Stimulated activated effector memory CD8-positive, alpha-beta T cell treated with anti-CD3 and anti-CD28 coated beads, Interleukin-12 subunit alpha, Interleukin-12 subunit beta, amount 100 ng/mL, for 72 hours (primary cell): Measurements from ENCODE around the gene TNS1.

Experiments
- ATAC-seq: fragments of 150-1000 bp; cut with Tn5 transposase; 2 replicates; pipeline ENCODE4 v1.10.0; 2021
- DNase-seq, 2 donors: peaks; one replicate each; pipeline ENCODE4 v3.0.0; 2021 to 2022; ENCODE audit warnings: low spot score in 2 of 2
- H3K27ac Mint-ChIP-seq: one replicate; pipeline ENCODE4 v1.8.0; 2022; ENCODE audit warnings: mild to moderate bottlenecking, mixed read lengths
- H3K36me3 Mint-ChIP-seq: one replicate; pipeline ENCODE4 v1.8.0; 2022; ENCODE audit warnings: mild to moderate bottlenecking, mixed read lengths
- H3K4me1 Mint-ChIP-seq: one replicate; pipeline ENCODE4 v1.8.0; 2022; ENCODE audit warnings: mixed read lengths
- H3K4me3 Mint-ChIP-seq: one replicate; pipeline ENCODE4 v1.8.0; 2022; ENCODE audit warnings: mild to moderate bottlenecking, mixed read lengths
- H3K9me3 Mint-ChIP-seq: one replicate; pipeline ENCODE4 v1.8.0; 2022; ENCODE audit warnings: mixed read lengths

Gene TNS1

GRCh38 chr2:217912098-217913024, 90.4 kb downstream of the TNS1 start:
- H3K36me3 Mint-ChIP-seq = no peaks in the 10 kb centered on the region

GRCh38 chr2:217911283-217912097, 91.3 kb downstream of the TNS1 start:
- ATAC-seq (peak; percentile 5), DNase-seq (no peak)
- no peaks in the 10 kb centered on the region for H3K4me1 Mint-ChIP-seq
- H3K9me3 Mint-ChIP-seq = no peaks in the 10 kb centered on the region
- no peaks in the 10 kb centered on the region for H3K36me3 Mint-ChIP-seq
- H3K4me3 Mint-ChIP-seq = no peak overlapping the region
- no peak overlapping the region for H3K27ac Mint-ChIP-seq

More at GRCh38 chr2:217912098-217913024, 90.4 kb downstream of the TNS1 start:
- Mint-ChIP-seq H3K27ac (no peak overlapping the region), H3K4me3 (no peak overlapping the region), H3K9me3 (no peaks in the 10 kb centered on the region), H3K4me1 (no peaks in the 10 kb centered on the region)
- ATAC-seq (no peak), DNase-seq (no peak)

- no peak overlapping the region for H3K27ac Mint-ChIP-seq
- ATAC-seq = no peak
- no peak for DNase-seq
- no peaks in the 10 kb centered on the region for H3K36me3 Mint-ChIP-seq
- no peaks in the 10 kb centered on the region for H3K9me3 Mint-ChIP-seq
- H3K4me1 Mint-ChIP-seq = no peaks in the 10 kb centered on the region
- no peak overlapping the region for H3K4me3 Mint-ChIP-seq
These were observed 92.0 kb downstream of the TNS1 start for GRCh38 chr2:217910875-217911212.

- Mint-ChIP-seq H3K9me3 (no peaks in the 10 kb centered on the region), H3K4me3 (no peak overlapping the region), H3K4me1 (no peaks in the 10 kb centered on the region), H3K36me3 (no peaks in the 10 kb centered on the region), H3K27ac (no peak overlapping the region)
- DNase-seq (no peak), ATAC-seq (no peak)
These were observed 93.5 kb downstream of the TNS1 start for GRCh38 chr2:217909156-217909820.

GRCh38 chr2:217908544-217908943, 94.3 kb downstream of the TNS1 start:
- ATAC-seq (no peak), DNase-seq (no peak)
- Mint-ChIP-seq H3K27ac (no peak overlapping the region), H3K36me3 (no peaks in the 10 kb centered on the region), H3K4me1 (peaks cover 2% of the 10 kb centered on the region), H3K9me3 (no peaks in the 10 kb centered on the region), H3K4me3 (no peak overlapping the region)

- H3K27ac Mint-ChIP-seq = no peak overlapping the region
- H3K9me3 Mint-ChIP-seq = no peaks in the 10 kb centered on the region
- no peak overlapping the region for H3K4me3 Mint-ChIP-seq
- ATAC-seq = no peak
- no peaks in the 10 kb centered on the region for H3K36me3 Mint-ChIP-seq
- peaks cover 6% of the 10 kb centered on the region for H3K4me1 Mint-ChIP-seq
- no peak for DNase-seq
These were observed 95.5 kb downstream of the TNS1 start for GRCh38 chr2:217907266-217907665.

GRCh38 chr2:217906798-217907197, 96.0 kb downstream of the TNS1 start:
- peaks cover 6% of the 10 kb centered on the region for H3K4me1 Mint-ChIP-seq

GRCh38 chr2:217905896-217906295, 96.9 kb downstream of the TNS1 start:
- DNase-seq = no peak
- Mint-ChIP-seq H3K27ac (no peak overlapping the region), H3K4me1 (peaks cover 6% of the 10 kb centered on the region), H3K9me3 (no peaks in the 10 kb centered on the region), H3K4me3 (no peak overlapping the region), H3K36me3 (no peaks in the 10 kb centered on the region)
- ATAC-seq = no peak

More at GRCh38 chr2:217906798-217907197, 96.0 kb downstream of the TNS1 start:
- DNase-seq (no peak), ATAC-seq (no peak)
- H3K4me3 Mint-ChIP-seq = no peak overlapping the region
- no peaks in the 10 kb centered on the region for H3K9me3 Mint-ChIP-seq
- H3K27ac Mint-ChIP-seq = no peak overlapping the region
- H3K36me3 Mint-ChIP-seq = no peaks in the 10 kb centered on the region

GRCh38 chr2:217905395-217905794, 97.4 kb downstream of the TNS1 start:
- Mint-ChIP-seq H3K9me3 (no peaks in the 10 kb centered on the region), H3K36me3 (no peaks in the 10 kb centered on the region), H3K27ac (no peak overlapping the region), H3K4me1 (peaks cover 6% of the 10 kb centered on the region), H3K4me3 (no peak overlapping the region)
- DNase-seq = no peak
- ATAC-seq = peak; percentile 3

- ATAC-seq (no peak), DNase-seq (no peak)
- peaks cover 6% of the 10 kb centered on the region for H3K4me1 Mint-ChIP-seq
- no peak overlapping the region for H3K4me3 Mint-ChIP-seq
- no peak overlapping the region for H3K27ac Mint-ChIP-seq
- no peaks in the 10 kb centered on the region for H3K36me3 Mint-ChIP-seq
- no peaks in the 10 kb centered on the region for H3K9me3 Mint-ChIP-seq
These were observed 98.2 kb downstream of the TNS1 start for GRCh38 chr2:217904614-217904965.

- Mint-ChIP-seq H3K4me1 (peaks cover 6% of the 10 kb centered on the region), H3K27ac (no peak overlapping the region), H3K36me3 (no peaks in the 10 kb centered on the region), H3K4me3 (no peak overlapping the region), H3K9me3 (no peaks in the 10 kb centered on the region)
- DNase-seq (no peak), ATAC-seq (no peak)
These were observed 98.8 kb downstream of the TNS1 start for GRCh38 chr2:217903859-217904613.

GRCh38 chr2:217903142-217903858, 99.5 kb downstream of the TNS1 start:
- ATAC-seq = no peak
- no peaks in the 10 kb centered on the region for H3K36me3 Mint-ChIP-seq
- H3K4me3 Mint-ChIP-seq = no peak overlapping the region
- DNase-seq = no peak
- H3K27ac Mint-ChIP-seq = no peak overlapping the region
- H3K4me1 Mint-ChIP-seq = peaks cover 6% of the 10 kb centered on the region
- H3K9me3 Mint-ChIP-seq = no peaks in the 10 kb centered on the region

GRCh38 chr2:217902379-217903141, 100.2 kb downstream of the TNS1 start:
- DNase-seq = no peak
- Mint-ChIP-seq H3K9me3 (no peaks in the 10 kb centered on the region), H3K27ac (no peak overlapping the region), H3K4me1 (peaks cover 6% of the 10 kb centered on the region), H3K4me3 (peak overlapping the region; percentile 30), H3K36me3 (no peaks in the 10 kb centered on the region)
- peak; percentile 57 for ATAC-seq
